H9 (cell line): ENCODE data around the gene MPZL1. TPM values are rescaled to one million over a fixed set of nuclear protein-coding genes. Genes with fewer than 3 reads are reported as not detected.

Experiments
- DNase-seq: peaks from one replicate; pipeline ENCODE4 v3.0.0-alpha.2; 2017
- H2AFZ ChIP-seq: one replicate; pipeline ENCODE4 v1.6.1; 2013; ENCODE audit warnings: mild to moderate bottlenecking, low read length, control low read depth, moderate library complexity
- H2AK5ac ChIP-seq: 2 replicates; pipeline ENCODE4 v1.6.1; 2013; ENCODE audit warnings: low read length, control low read depth, mixed read lengths; ENCODE audit not compliant: insufficient read length
- H2BK120ac ChIP-seq: one replicate; pipeline ENCODE4 v1.6.1; 2013; ENCODE audit warnings: low read depth, mild to moderate bottlenecking, low read length, control low read depth, inconsistent platforms; ENCODE audit not compliant: poor library complexity, severe bottlenecking
- H2BK12ac ChIP-seq: 2 replicates; pipeline ENCODE4 v1.6.1; 2013; ENCODE audit warnings: low read length, control low read depth, mixed read lengths, low read depth; ENCODE audit not compliant: insufficient read length
- H2BK15ac ChIP-seq: 2 replicates; pipeline ENCODE4 v1.6.1; 2013; ENCODE audit warnings: low read depth, low read length, control low read depth
- H2BK20ac ChIP-seq: one replicate; pipeline ENCODE4 v1.6.1; 2013; ENCODE audit warnings: low read depth, mild to moderate bottlenecking, low read length, control low read depth, inconsistent platforms; ENCODE audit not compliant: poor library complexity, severe bottlenecking
- H2BK5ac ChIP-seq: 2 replicates; pipeline ENCODE4 v1.6.1; 2013; ENCODE audit warnings: low read length, control low read depth, mixed read lengths; ENCODE audit not compliant: insufficient read length
- H3K14ac ChIP-seq: 2 replicates; pipeline ENCODE4 v1.6.1; 2013; ENCODE audit warnings: low read length, control low read depth; ENCODE audit not compliant: insufficient read depth
- H3K18ac ChIP-seq: 2 replicates; pipeline ENCODE4 v1.6.1; 2013; ENCODE audit warnings: low read depth, mild to moderate bottlenecking, mixed read lengths, low read length, control low read depth; ENCODE audit not compliant: insufficient read length
- H3K23ac ChIP-seq: 2 replicates; pipeline ENCODE4 v1.6.1; 2013; ENCODE audit warnings: low read length, control low read depth, mixed read lengths, low read depth; ENCODE audit not compliant: insufficient read length
- H3K23me2 ChIP-seq: 2 replicates; pipeline ENCODE4 v1.6.1; 2013; ENCODE audit warnings: low read depth, mild to moderate bottlenecking, mixed read lengths, low read length, control low read depth; ENCODE audit not compliant: insufficient read length, poor library complexity, severe bottlenecking
- H3K27ac ChIP-seq: 2 replicates; pipeline ENCODE4 v1.5.1; 2013; ENCODE audit warnings: low read length, control low read depth, mixed read lengths, low read depth; ENCODE audit not compliant: insufficient read length
- H3K27me3 ChIP-seq: 2 replicates; pipeline ENCODE4 v1.6.1; 2013; ENCODE audit warnings: low read length, control low read depth, inconsistent platforms; ENCODE audit not compliant: insufficient read depth
- H3K4ac ChIP-seq: 2 replicates; pipeline ENCODE4 v1.6.1; 2013; ENCODE audit warnings: low read depth, mild to moderate bottlenecking, control low read depth, inconsistent platforms, low read length, moderate library complexity
- H3K4me1 ChIP-seq: 2 replicates; pipeline ENCODE4 v1.6.1; 2013; ENCODE audit warnings: low read length, control low read depth, inconsistent platforms; ENCODE audit not compliant: insufficient read depth
- H3K4me2 ChIP-seq: 2 replicates; pipeline ENCODE4 v1.6.1; 2013; ENCODE audit warnings: low read length, control low read depth, mixed read lengths; ENCODE audit not compliant: insufficient read length, insufficient read depth
- H3K56ac ChIP-seq: 2 replicates; pipeline ENCODE4 v1.6.1; 2013; ENCODE audit warnings: low read depth, mild to moderate bottlenecking, mixed read lengths, low read length, control low read depth; ENCODE audit not compliant: insufficient read length
- H3K79me1 ChIP-seq: 2 replicates; pipeline ENCODE4 v1.6.1; 2013; ENCODE audit warnings: low read depth, mild to moderate bottlenecking, moderate library complexity, low read length, control low read depth, inconsistent platforms; ENCODE audit not compliant: insufficient read depth, poor library complexity, severe bottlenecking
- H3K79me2 ChIP-seq: 2 replicates; pipeline ENCODE4 v1.6.1; 2013; ENCODE audit warnings: low read length, control low read depth, inconsistent platforms; ENCODE audit not compliant: insufficient read depth
- H3K9ac ChIP-seq: 2 replicates; pipeline ENCODE4 v1.6.1; 2013; ENCODE audit warnings: low read length, control low read depth, mixed read lengths; ENCODE audit not compliant: insufficient read length; ENCODE audit errors: extremely low read depth
- H3K9me3 ChIP-seq: one replicate; pipeline ENCODE4 v1.6.1; 2013; ENCODE audit warnings: low read depth, low read length, inconsistent platforms; ENCODE audit not compliant: control insufficient read depth
- H3T11ph ChIP-seq: one replicate; pipeline ENCODE4 v1.6.1; 2013; ENCODE audit warnings: mild to moderate bottlenecking, low read length, control low read depth, inconsistent platforms
- H4K20me1 ChIP-seq: one replicate; pipeline ENCODE4 v1.6.1; 2013; ENCODE audit not compliant: control insufficient read depth, insufficient read length, insufficient read depth
- H4K5ac ChIP-seq: 2 replicates; pipeline ENCODE4 v1.6.1; 2013; ENCODE audit warnings: low read depth, mild to moderate bottlenecking, mixed read lengths, low read length, control low read depth; ENCODE audit not compliant: insufficient read length
- H4K8ac ChIP-seq: replicated peaks from 2 replicates; pipeline ENCODE4 v1.6.1; 2013; ENCODE audit warnings: low read length, control low read depth, mixed read lengths, low read depth; ENCODE audit not compliant: insufficient read length
- H4K91ac ChIP-seq: 2 replicates; pipeline ENCODE4 v1.6.1; 2013; ENCODE audit warnings: low read depth, mild to moderate bottlenecking, moderate library complexity, mixed read lengths, low read length, control low read depth; ENCODE audit not compliant: insufficient read length
- H3K27ac Mint-ChIP-seq, 3 experiments: 2 replicates in 2 of 3; 3 replicates in 1 of 3; pipeline ENCODE4 v1.8.0; 2020 to 2021; ENCODE audit warnings: mixed read lengths in 3 of 3, mild to moderate bottlenecking in 1 of 3, moderate library complexity in 1 of 3
- H3K27me3 Mint-ChIP-seq: 2 replicates; pipeline ENCODE4 v1.8.0; 2021; ENCODE audit warnings: low read depth, mild to moderate bottlenecking, moderate library complexity, mixed read lengths
- H3K36me3 Mint-ChIP-seq, 3 experiments: 2 replicates in 2 of 3; 3 replicates in 1 of 3; pipeline ENCODE4 v1.8.0; 2020 to 2021; ENCODE audit warnings: low read depth in 3 of 3, mixed read lengths in 3 of 3; ENCODE audit not compliant: insufficient read depth in 1 of 3
- H3K4me1 Mint-ChIP-seq, 2 experiments: 2 replicates each; pipeline ENCODE4 v1.8.0; 2020; ENCODE audit warnings: mixed read lengths in 2 of 2
- H3K4me3 Mint-ChIP-seq, 2 experiments: 2 replicates in 1 of 2; 3 replicates in 1 of 2; pipeline ENCODE4 v1.8.0; 2020 to 2021; ENCODE audit warnings: mild to moderate bottlenecking in 2 of 2, mixed read lengths in 2 of 2, moderate library complexity in 1 of 2
- H3K9me3 Mint-ChIP-seq, 2 experiments: 2 replicates in 1 of 2; 3 replicates in 1 of 2; pipeline ENCODE4 v1.8.0; 2020; ENCODE audit warnings: mild to moderate bottlenecking in 2 of 2, mixed read lengths in 2 of 2, moderate library complexity in 1 of 2
- CTCF ChIP-seq: fragments of 200-600 bp; sonication (generic); conservative IDR thresholded peaks from 3 replicates; pipeline ENCODE4 v1.8.0; 2021; ENCODE audit warnings: antibody characterized with exemption, mild to moderate bottlenecking
- WGBS: extraction: QIAGEN DNeasy Blood & Tissue Kit; methylation state at CpG from one replicate; pipeline ENCODE4 v1.1.7; 2013; ENCODE audit warnings: missing lambda C conversion rate, low lambda C conversion rate, mixed read lengths; ENCODE audit not compliant: insufficient read length; ENCODE audit errors: extremely low coverage; 5-methylcytosine and 5-hydroxymethylcytosine counted together
- total RNA-seq: library from RNA; stranded (reverse); gene quantifications from 2 replicates; pipeline ENCODE4 v1.2.1, GENCODE V29; 2021

MPZL1 gene
- total RNA-seq, 1 experiment from 2014 or later = 60.7 TPM

DNA sequence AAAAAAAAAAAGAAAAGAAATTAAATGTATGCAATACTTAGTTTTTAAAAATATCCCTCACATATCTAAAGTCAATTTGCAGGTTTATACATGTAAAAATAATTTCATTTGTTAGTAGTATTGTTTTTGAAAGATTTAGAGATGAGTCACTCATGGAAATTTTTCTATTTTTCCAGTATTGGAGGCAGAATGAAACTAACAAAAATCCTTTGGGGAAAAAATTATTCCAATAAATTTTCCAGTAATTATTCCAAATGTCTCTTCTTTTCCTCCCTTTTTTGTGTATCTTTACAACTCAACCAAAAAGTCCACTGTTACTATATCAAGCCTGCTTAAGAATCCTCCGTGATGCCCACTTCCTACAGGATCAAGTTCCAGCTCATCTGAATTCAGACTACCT lies 29.9 kb downstream of the MPZL1 start:
- H3K36me3 Mint-ChIP-seq = no peaks in the 10 kb centered on the region
- H3K27ac Mint-ChIP-seq = no peak overlapping the region; a peak in 1 of 7 replicates
- H3K27ac ChIP-seq = no peak overlapping the region
- H3K9ac ChIP-seq = no peak overlapping the region
- H2BK120ac ChIP-seq = no peak overlapping the region
- no peak for DNase-seq
- no peak overlapping the region for H2BK15ac ChIP-seq
- no CpG with 5 or more reads among the region's 1 CpG for WGBS
- H3T11ph ChIP-seq = no peak overlapping the region
- no peaks in the 10 kb centered on the region; the same call in 1 of the 2 replicates for H3K4me1 ChIP-seq
- H2AFZ ChIP-seq = no peak overlapping the region
- no peak overlapping the region for H3K56ac ChIP-seq
- H3K4me3 Mint-ChIP-seq = no peak overlapping the region
- no peaks in the 10 kb centered on the region for H3K23me2 ChIP-seq
- H2BK20ac ChIP-seq = no peak overlapping the region
- no peak overlapping the region for H2AK5ac ChIP-seq
- H3K23ac ChIP-seq = no peak overlapping the region
- no peak overlapping the region for H3K14ac ChIP-seq
- H4K8ac ChIP-seq = no peak overlapping the region
- no peak overlapping the region for H3K18ac ChIP-seq
- no peak overlapping the region for H4K91ac ChIP-seq
- peaks cover 3% of the 10 kb centered on the region; the same call in 1 of the 2 replicates for H3K79me2 ChIP-seq
- no peak for TF ChIP-seq CTCF
- no peak overlapping the region for H3K4me2 ChIP-seq
- no peaks in the 10 kb centered on the region for H4K20me1 ChIP-seq
- no peaks in the 10 kb centered on the region for H3K27me3 Mint-ChIP-seq
- H2BK5ac ChIP-seq = no peak overlapping the region
- no peak overlapping the region for H4K5ac ChIP-seq
- no peak overlapping the region for H2BK12ac ChIP-seq
- no peaks in the 10 kb centered on the region for H3K27me3 ChIP-seq
- H3K79me1 ChIP-seq = peaks cover 9% of the 10 kb centered on the region
- no peak overlapping the region for H3K4ac ChIP-seq
- no peaks in the 10 kb centered on the region for H3K9me3 Mint-ChIP-seq
- peaks cover 0 to 3% of the 10 kb centered on the region in 2 experiments; a peak in 2 of 4 replicates for H3K4me1 Mint-ChIP-seq
- H3K9me3 ChIP-seq = no peaks in the 10 kb centered on the region
